GM23338 (cell line): ENCODE data around the gene CFTR. TPM values are rescaled to one million over a fixed set of nuclear protein-coding genes. Genes with fewer than 3 reads are reported as not detected.

Source experiments
- ATAC-seq: fragments of 200-7000 bp; cut with Tn5 transposase; 3 replicates; pipeline ENCODE4 v1.9.1; 2020
- DNase-seq: peaks from one replicate; pipeline ENCODE4 v3.0.0-alpha.2; 2015; ENCODE audit warnings: low spot score
- H2AFZ ChIP-seq: fragments of 200-600 bp; sonication (generic); 2 replicates; pipeline ENCODE4 v1.8.0; 2016; ENCODE audit warnings: antibody characterized with exemption, mild to moderate bottlenecking, moderate library complexity
- H3F3A ChIP-seq: fragments of 200-600 bp; sonication (generic); replicated peaks from 2 replicates; pipeline ENCODE4 v1.8.0; 2017; ENCODE audit warnings: antibody characterized with exemption, mixed run types, low read depth
- H3K27ac ChIP-seq: fragments of 200-600 bp; sonication (generic); 2 replicates; pipeline ENCODE4 v1.6.1; 2016; ENCODE audit warnings: low read depth
- H3K27me3 ChIP-seq: fragments of 200-600 bp; sonication (generic); 2 replicates; pipeline ENCODE4 v1.8.0; 2016; ENCODE audit warnings: mild to moderate bottlenecking, mixed run types, moderate library complexity; ENCODE audit not compliant: insufficient read depth
- H3K36me3 ChIP-seq: fragments of 200-600 bp; sonication (generic); 2 replicates; pipeline ENCODE4 v1.8.0; 2016; ENCODE audit warnings: mild to moderate bottlenecking; ENCODE audit not compliant: insufficient read depth
- H3K4me1 ChIP-seq: fragments of 200-600 bp; sonication (generic); 2 replicates; pipeline ENCODE4 v1.8.0; 2016; ENCODE audit warnings: mild to moderate bottlenecking, moderate library complexity; ENCODE audit not compliant: insufficient read depth
- H3K4me2 ChIP-seq: fragments of 200-600 bp; sonication (generic); 2 replicates; pipeline ENCODE4 v1.7.1; 2017; ENCODE audit warnings: mixed run types
- H3K4me3 ChIP-seq: fragments of 200-600 bp; sonication (generic); 2 replicates; pipeline ENCODE4 v1.6.1; 2016; ENCODE audit warnings: mixed run types
- H3K79me2 ChIP-seq: fragments of 200-600 bp; sonication (generic); replicated peaks from 2 replicates; pipeline ENCODE4 v1.8.0; 2017; ENCODE audit warnings: mild to moderate bottlenecking; ENCODE audit not compliant: insufficient read depth
- H3K9me2 ChIP-seq: fragments of 200-600 bp; sonication (generic); 2 replicates; pipeline ENCODE4 v1.8.0; 2017; ENCODE audit not compliant: insufficient read depth
- H4K20me1 ChIP-seq: fragments of 200-600 bp; sonication (generic); replicated peaks from 2 replicates; pipeline ENCODE4 v1.8.0; 2017; ENCODE audit warnings: mild to moderate bottlenecking; ENCODE audit not compliant: insufficient read depth
- H3K27ac Mint-ChIP-seq: 2 replicates; pipeline ENCODE4 v1.8.0; 2020; ENCODE audit warnings: inconsistent platforms, mild to moderate bottlenecking, moderate library complexity, mixed read lengths
- H3K27me3 Mint-ChIP-seq: 3 replicates; pipeline ENCODE4 v1.8.0; 2022; ENCODE audit warnings: low read depth, mild to moderate bottlenecking, moderate library complexity, mixed read lengths, inconsistent platforms; ENCODE audit not compliant: insufficient read depth, poor library complexity
- H3K36me3 Mint-ChIP-seq: 3 replicates; pipeline ENCODE4 v1.8.0; 2021; ENCODE audit warnings: low read depth, mild to moderate bottlenecking, inconsistent platforms, moderate library complexity, mixed read lengths
- H3K4me1 Mint-ChIP-seq: 3 replicates; pipeline ENCODE4 v1.8.0; 2020; ENCODE audit warnings: mild to moderate bottlenecking, inconsistent platforms, mixed read lengths
- H3K4me3 Mint-ChIP-seq: 3 replicates; pipeline ENCODE4 v1.8.0; 2021; ENCODE audit warnings: moderate library complexity, mild to moderate bottlenecking, inconsistent platforms, mixed read lengths
- H3K9me3 Mint-ChIP-seq: 3 replicates; pipeline ENCODE4 v1.8.0; 2020; ENCODE audit warnings: moderate library complexity, mild to moderate bottlenecking, inconsistent platforms, mixed read lengths
- CREB1 ChIP-seq: fragments of 250-450 bp; sonication (Bioruptor Pico); IDR thresholded peaks from 2 replicates; pipeline ENCODE4 v1.5.0; 2020; ENCODE audit warnings: low read depth, mild to moderate bottlenecking, moderate library complexity
- EZH2phosphoT487 ChIP-seq: fragments of 200-600 bp; sonication (generic); IDR thresholded peaks from one replicate; pipeline ENCODE4 v1.8.1; 2018; ENCODE audit warnings: antibody characterized with exemption; ENCODE audit not compliant: unreplicated experiment
- STAT1 ChIP-seq: IDR thresholded peaks from one replicate; pipeline ENCODE4 v1.6.1; 2016; ENCODE audit warnings: antibody characterized with exemption; ENCODE audit not compliant: unreplicated experiment
- ZNF114 ChIP-seq: fragments of 250-450 bp; sonication (Bioruptor Pico); IDR thresholded peaks from 2 replicates; pipeline ENCODE4 v1.5.0; 2020; ENCODE audit warnings: mild to moderate bottlenecking, moderate library complexity
- ZNF331 ChIP-seq: fragments of 250-450 bp; sonication (Bioruptor Pico); IDR thresholded peaks from 2 replicates; pipeline ENCODE4 v1.5.0; 2020; ENCODE audit warnings: low read depth, mild to moderate bottlenecking, moderate library complexity
- polyA plus RNA-seq: library from polyadenylated mRNA; unstranded; fragments of >200 nt; fragmentation: Nextera tagmentation; extraction: Ambion mirVana; gene quantifications from 2 replicates; pipeline ENCODE4 v1.2.1, GENCODE V29; 2016
- total RNA-seq: library from RNA; depleted of rRNA; stranded (reverse); fragments of >200 nt; shearing (Covaris generic); gene quantifications from 2 replicates; pipeline ENCODE4 v1.2.3, GENCODE V29; 2014
- TF ChIP-seq, protein P1 (sequence below): fragments of 250-450 bp; sonication (Bioruptor Pico); IDR thresholded peaks from 2 replicates; pipeline ENCODE4 v1.5.0; 2020; ENCODE audit warnings: mild to moderate bottlenecking, moderate library complexity
- TF ChIP-seq, protein P2 (sequence below): IDR thresholded peaks from 2 replicates; pipeline ENCODE4 v1.6.1; 2016; ENCODE audit warnings: antibody characterized with exemption
- TF ChIP-seq, protein P3 (sequence below), 2 experiments: fragments of 200-600 bp in 1 of 2; sonication (generic) in 1 of 2; conservative IDR thresholded peaks; 2 replicates each; pipeline versions ENCODE4 v1.5.1 to v1.6.1; 2016 to 2017; ENCODE audit warnings: antibody characterized with exemption in 2 of 2, low read depth in 2 of 2, mild to moderate bottlenecking in 2 of 2, moderate library complexity in 1 of 2
- TF ChIP-seq, protein P4 (sequence below): IDR thresholded peaks from one replicate; pipeline ENCODE4 v1.6.1; 2018; ENCODE audit warnings: antibody characterized with exemption; ENCODE audit not compliant: unreplicated experiment

Gene CFTR
- total and polyA plus RNA-seq, 2 experiments from 2014 or later, result 0.45 to 1.2 TPM

DNA sequence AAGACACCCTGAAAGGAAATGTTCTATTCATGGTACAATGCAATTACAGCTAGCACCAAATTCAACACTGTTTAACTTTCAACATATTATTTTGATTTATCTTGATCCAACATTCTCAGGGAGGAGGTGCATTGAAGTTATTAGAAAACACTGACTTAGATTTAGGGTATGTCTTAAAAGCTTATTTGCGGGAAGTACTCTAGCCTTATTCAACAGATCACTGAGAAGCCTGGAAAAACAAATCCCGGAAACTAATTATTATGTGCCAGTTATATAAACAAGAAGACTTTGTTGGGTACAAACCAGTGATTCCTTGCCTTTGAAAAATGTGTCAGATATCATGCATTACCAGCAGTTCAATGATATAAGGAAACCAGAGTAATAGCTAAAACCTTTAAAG lies 160.1 kb downstream of the CFTR start:
- Mint-ChIP-seq H3K4me1 (no peaks in the 10 kb centered on the region), H3K27me3 (peaks cover 2% of the 10 kb centered on the region), H3K27ac (no peak overlapping the region), H3K36me3 (no peaks in the 10 kb centered on the region; the same call in 2 of the 3 replicates), H3K4me3 (no peak overlapping the region), H3K9me3 (0 out of 3 replicates have a peak, but pooled peaks cover 3% of the 10 kb centered on the region)
- Histone ChIP-seq H4K20me1 (no peaks in the 10 kb centered on the region), H3F3A (no peaks in the 10 kb centered on the region), H3K79me2 (no peaks in the 10 kb centered on the region), H3K4me1 (no peaks in the 10 kb centered on the region), H2AFZ (no peak overlapping the region), H3K36me3 (no peaks in the 10 kb centered on the region), H3K27me3 (no peaks in the 10 kb centered on the region), H3K9me2 (0 out of 2 replicates have a peak, but pooled peaks cover under 1% of the 10 kb centered on the region), H3K4me2 (no peak overlapping the region), H3K4me3 (no peak overlapping the region), H3K27ac (no peak overlapping the region)
- no peak for TF ChIP-seq ZNF331 (CRISPR knock-in tag)
- TF ChIP-seq, protein P1, sequence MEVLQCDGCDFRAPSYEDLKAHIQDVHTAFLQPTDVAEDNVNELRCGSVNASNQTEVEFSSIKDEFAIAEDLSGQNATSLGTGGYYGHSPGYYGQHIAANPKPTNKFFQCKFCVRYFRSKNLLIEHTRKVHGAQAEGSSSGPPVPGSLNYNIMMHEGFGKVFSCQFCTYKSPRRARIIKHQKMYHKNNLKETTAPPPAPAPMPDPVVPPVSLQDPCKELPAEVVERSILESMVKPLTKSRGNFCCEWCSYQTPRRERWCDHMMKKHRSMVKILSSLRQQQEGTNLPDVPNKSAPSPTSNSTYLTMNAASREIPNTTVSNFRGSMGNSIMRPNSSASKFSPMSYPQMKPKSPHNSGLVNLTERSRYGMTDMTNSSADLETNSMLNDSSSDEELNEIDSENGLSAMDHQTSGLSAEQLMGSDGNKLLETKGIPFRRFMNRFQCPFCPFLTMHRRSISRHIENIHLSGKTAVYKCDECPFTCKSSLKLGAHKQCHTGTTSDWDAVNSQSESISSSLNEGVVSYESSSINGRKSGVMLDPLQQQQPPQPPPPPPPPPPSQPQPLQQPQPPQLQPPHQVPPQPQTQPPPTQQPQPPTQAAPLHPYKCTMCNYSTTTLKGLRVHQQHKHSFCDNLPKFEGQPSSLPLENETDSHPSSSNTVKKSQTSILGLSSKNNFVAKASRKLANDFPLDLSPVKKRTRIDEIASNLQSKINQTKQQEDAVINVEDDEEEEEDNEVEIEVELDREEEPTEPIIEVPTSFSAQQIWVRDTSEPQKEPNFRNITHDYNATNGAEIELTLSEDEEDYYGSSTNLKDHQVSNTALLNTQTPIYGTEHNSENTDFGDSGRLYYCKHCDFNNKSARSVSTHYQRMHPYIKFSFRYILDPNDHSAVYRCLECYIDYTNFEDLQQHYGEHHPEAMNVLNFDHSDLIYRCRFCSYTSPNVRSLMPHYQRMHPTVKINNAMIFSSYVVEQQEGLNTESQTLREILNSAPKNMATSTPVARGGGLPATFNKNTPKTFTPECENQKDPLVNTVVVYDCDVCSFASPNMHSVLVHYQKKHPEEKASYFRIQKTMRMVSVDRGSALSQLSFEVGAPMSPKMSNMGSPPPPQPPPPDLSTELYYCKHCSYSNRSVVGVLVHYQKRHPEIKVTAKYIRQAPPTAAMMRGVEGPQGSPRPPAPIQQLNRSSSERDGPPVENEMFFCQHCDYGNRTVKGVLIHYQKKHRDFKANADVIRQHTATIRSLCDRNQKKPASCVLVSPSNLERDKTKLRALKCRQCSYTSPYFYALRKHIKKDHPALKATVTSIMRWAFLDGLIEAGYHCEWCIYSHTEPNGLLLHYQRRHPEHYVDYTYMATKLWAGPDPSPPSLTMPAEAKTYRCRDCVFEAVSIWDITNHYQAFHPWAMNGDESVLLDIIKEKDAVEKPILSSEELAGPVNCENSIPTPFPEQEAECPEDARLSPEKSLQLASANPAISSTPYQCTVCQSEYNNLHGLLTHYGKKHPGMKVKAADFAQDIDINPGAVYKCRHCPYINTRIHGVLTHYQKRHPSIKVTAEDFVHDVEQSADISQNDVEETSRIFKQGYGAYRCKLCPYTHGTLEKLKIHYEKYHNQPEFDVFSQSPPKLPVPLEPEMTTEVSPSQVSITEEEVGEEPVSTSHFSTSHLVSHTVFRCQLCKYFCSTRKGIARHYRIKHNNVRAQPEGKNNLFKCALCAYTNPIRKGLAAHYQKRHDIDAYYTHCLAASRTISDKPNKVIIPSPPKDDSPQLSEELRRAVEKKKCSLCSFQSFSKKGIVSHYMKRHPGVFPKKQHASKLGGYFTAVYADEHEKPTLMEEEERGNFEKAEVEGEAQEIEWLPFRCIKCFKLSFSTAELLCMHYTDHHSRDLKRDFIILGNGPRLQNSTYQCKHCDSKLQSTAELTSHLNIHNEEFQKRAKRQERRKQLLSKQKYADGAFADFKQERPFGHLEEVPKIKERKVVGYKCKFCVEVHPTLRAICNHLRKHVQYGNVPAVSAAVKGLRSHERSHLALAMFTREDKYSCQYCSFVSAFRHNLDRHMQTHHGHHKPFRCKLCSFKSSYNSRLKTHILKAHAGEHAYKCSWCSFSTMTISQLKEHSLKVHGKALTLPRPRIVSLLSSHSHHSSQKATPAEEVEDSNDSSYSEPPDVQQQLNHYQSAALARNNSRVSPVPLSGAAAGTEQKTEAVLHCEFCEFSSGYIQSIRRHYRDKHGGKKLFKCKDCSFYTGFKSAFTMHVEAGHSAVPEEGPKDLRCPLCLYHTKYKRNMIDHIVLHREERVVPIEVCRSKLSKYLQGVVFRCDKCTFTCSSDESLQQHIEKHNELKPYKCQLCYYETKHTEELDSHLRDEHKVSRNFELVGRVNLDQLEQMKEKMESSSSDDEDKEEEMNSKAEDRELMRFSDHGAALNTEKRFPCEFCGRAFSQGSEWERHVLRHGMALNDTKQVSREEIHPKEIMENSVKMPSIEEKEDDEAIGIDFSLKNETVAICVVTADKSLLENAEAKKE (CRISPR knock-in tag), result no peak
- TF ChIP-seq ZNF114, result no peak
- TF ChIP-seq EZH2phosphoT487, result no peak
- TF ChIP-seq, protein P2, sequence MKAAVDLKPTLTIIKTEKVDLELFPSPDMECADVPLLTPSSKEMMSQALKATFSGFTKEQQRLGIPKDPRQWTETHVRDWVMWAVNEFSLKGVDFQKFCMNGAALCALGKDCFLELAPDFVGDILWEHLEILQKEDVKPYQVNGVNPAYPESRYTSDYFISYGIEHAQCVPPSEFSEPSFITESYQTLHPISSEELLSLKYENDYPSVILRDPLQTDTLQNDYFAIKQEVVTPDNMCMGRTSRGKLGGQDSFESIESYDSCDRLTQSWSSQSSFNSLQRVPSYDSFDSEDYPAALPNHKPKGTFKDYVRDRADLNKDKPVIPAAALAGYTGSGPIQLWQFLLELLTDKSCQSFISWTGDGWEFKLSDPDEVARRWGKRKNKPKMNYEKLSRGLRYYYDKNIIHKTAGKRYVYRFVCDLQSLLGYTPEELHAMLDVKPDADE, result no peak
- TF ChIP-seq, protein P3, sequence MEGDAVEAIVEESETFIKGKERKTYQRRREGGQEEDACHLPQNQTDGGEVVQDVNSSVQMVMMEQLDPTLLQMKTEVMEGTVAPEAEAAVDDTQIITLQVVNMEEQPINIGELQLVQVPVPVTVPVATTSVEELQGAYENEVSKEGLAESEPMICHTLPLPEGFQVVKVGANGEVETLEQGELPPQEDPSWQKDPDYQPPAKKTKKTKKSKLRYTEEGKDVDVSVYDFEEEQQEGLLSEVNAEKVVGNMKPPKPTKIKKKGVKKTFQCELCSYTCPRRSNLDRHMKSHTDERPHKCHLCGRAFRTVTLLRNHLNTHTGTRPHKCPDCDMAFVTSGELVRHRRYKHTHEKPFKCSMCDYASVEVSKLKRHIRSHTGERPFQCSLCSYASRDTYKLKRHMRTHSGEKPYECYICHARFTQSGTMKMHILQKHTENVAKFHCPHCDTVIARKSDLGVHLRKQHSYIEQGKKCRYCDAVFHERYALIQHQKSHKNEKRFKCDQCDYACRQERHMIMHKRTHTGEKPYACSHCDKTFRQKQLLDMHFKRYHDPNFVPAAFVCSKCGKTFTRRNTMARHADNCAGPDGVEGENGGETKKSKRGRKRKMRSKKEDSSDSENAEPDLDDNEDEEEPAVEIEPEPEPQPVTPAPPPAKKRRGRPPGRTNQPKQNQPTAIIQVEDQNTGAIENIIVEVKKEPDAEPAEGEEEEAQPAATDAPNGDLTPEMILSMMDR (conservative IDR thresholded peaks at IDR 0.05; ENCODE audit: low read depth in 2 of 2), result no peak
- no peak for TF ChIP-seq STAT1
- TF ChIP-seq, protein P4, sequence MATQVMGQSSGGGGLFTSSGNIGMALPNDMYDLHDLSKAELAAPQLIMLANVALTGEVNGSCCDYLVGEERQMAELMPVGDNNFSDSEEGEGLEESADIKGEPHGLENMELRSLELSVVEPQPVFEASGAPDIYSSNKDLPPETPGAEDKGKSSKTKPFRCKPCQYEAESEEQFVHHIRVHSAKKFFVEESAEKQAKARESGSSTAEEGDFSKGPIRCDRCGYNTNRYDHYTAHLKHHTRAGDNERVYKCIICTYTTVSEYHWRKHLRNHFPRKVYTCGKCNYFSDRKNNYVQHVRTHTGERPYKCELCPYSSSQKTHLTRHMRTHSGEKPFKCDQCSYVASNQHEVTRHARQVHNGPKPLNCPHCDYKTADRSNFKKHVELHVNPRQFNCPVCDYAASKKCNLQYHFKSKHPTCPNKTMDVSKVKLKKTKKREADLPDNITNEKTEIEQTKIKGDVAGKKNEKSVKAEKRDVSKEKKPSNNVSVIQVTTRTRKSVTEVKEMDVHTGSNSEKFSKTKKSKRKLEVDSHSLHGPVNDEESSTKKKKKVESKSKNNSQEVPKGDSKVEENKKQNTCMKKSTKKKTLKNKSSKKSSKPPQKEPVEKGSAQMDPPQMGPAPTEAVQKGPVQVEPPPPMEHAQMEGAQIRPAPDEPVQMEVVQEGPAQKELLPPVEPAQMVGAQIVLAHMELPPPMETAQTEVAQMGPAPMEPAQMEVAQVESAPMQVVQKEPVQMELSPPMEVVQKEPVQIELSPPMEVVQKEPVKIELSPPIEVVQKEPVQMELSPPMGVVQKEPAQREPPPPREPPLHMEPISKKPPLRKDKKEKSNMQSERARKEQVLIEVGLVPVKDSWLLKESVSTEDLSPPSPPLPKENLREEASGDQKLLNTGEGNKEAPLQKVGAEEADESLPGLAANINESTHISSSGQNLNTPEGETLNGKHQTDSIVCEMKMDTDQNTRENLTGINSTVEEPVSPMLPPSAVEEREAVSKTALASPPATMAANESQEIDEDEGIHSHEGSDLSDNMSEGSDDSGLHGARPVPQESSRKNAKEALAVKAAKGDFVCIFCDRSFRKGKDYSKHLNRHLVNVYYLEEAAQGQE, result no peak
- TF ChIP-seq CREB1 (CRISPR knock-in tag), result no peak
- DNase-seq (no peak), ATAC-seq (no peak)
